B cell (primary cell): ENCODE measurements around the gene CYB5R3.

Experiments
- CTCF ChIP-seq: fragments of 200-600 bp; IDR thresholded peaks from one replicate; pipeline ENCODE4 v1.8.0; 2022; ENCODE audit warnings: antibody characterized with exemption, mild to moderate bottlenecking
- EZH2 ChIP-seq: IDR thresholded peaks from 2 replicates; pipeline ENCODE4 v1.6.1; 2012; ENCODE audit warnings: borderline replicate concordance, low read depth, mild to moderate bottlenecking, moderate library complexity, low read length; ENCODE audit not compliant: insufficient read depth, poor library complexity, severe bottlenecking

- no peak for TF ChIP-seq CTCF
- TF ChIP-seq EZH2, result no peak
These were observed 57.2 kb downstream of the CYB5R3 start for GRCh38 chr22:42591987-42592386.
